Testis (tissue), 5 donors: Measurements from ENCODE around the gene RHOB. TPM values are rescaled to one million over a fixed set of nuclear protein-coding genes. Genes with fewer than 3 reads are reported as not detected.

Experiments used
- DNase-seq: peaks from one replicate; pipeline ENCODE4 v3.0.0-alpha.2; 2019
- H3K27ac ChIP-seq, 2 donors: fragments of 200-600 bp; sonication (generic); one replicate each; pipeline ENCODE4 v1.5.1; 2019
- H3K27me3 ChIP-seq: fragments of 200-600 bp; sonication (generic); one replicate; pipeline ENCODE4 v1.5.1; 2019
- H3K36me3 ChIP-seq: fragments of 200-600 bp; sonication (generic); one replicate; pipeline ENCODE4 v1.5.1; 2017; ENCODE audit warnings: low read depth; ENCODE audit errors: missing control alignments
- H3K4me1 ChIP-seq: fragments of 200-600 bp; sonication (generic); one replicate; pipeline ENCODE4 v1.5.1; 2019
- H3K4me3 ChIP-seq, 2 donors: fragments of 200-600 bp; sonication (generic); one replicate each; pipeline ENCODE4 v1.5.1; 2017 to 2019
- H3K9me3 ChIP-seq: fragments of 200-600 bp; sonication (generic); one replicate; pipeline ENCODE4 v1.5.1; 2017
- POLR2A ChIP-seq: fragments of 450-650 bp; IDR thresholded peaks from one replicate; pipeline ENCODE4 v1.6.1; 2017; ENCODE audit warnings: antibody characterized with exemption, mild to moderate bottlenecking, moderate library complexity
- WGBS, 2 donors: methylation state at CpG; one replicate each; pipeline ENCODE4 v1.1.5; 2018; 5-methylcytosine and 5-hydroxymethylcytosine counted together
- intact Hi-C: fragments of 100-400 bp; cut with DNase I; formaldehyde crosslinking; loops from one replicate; pipeline ENCODE4 v1.15.1; 2023; ENCODE audit warnings: low total_unique reads
- long read RNA-seq, 2 donors: transcript quantifications; one replicate each; lab custom pipeline, GENCODE V29; 2026
- polyA plus RNA-seq: library from polyadenylated mRNA; stranded (reverse); fragments of 350-450 nt; fragmentation: Illumina TruSeq; extraction: RNeasy Lipid Tissue Mini Kit (QIAGEN cat#74804); gene quantifications from one replicate; pipeline ENCODE4 v1.2.3, GENCODE V29; 2014; ENCODE audit warnings: low read depth, low replicate concordance; ENCODE audit not compliant: insufficient read depth
- total RNA-seq, 2 donors: library from RNA; depleted of rRNA; stranded (reverse); fragments of >200 nt; gene quantifications; one replicate each; pipeline ENCODE4 v1.2.3, GENCODE V29; 2016
- TF ChIP-seq, protein P1 (sequence below), 3 experiments: fragments of 450-650 bp in 2 of 3; fragments of 200-600 bp in 1 of 3; sonication (generic) in 1 of 3; IDR thresholded peaks; one replicate each; pipeline ENCODE4 v1.5.1; 2016 to 2019; ENCODE audit warnings: antibody characterized with exemption in 3 of 3, mild to moderate bottlenecking in 2 of 3, moderate library complexity in 1 of 3

RHOB gene
- 100 to 1,000 TPM; 186 to 244 TPM for total RNA-seq
- 86.3 TPM for polyA plus RNA-seq
- long read RNA-seq, donor 1, transcript RHOB-201 (1 exons, 2,372 nt), result major isoform, 391 of 391 reads
- long read RNA-seq, donor 1, partial matches to known transcripts, result 0 of 391 reads
- long read RNA-seq, donor 1, other reads (novel, unspliced or antisense), result 0 of 391 reads
- long read RNA-seq, donor 2, transcript RHOB-201 (1 exons, 2,372 nt), result major isoform, 236 of 236 reads
- long read RNA-seq, donor 2, partial matches to known transcripts, result 0 of 236 reads
- long read RNA-seq, donor 2, other reads (novel, unspliced or antisense), result 0 of 236 reads

DNA sequence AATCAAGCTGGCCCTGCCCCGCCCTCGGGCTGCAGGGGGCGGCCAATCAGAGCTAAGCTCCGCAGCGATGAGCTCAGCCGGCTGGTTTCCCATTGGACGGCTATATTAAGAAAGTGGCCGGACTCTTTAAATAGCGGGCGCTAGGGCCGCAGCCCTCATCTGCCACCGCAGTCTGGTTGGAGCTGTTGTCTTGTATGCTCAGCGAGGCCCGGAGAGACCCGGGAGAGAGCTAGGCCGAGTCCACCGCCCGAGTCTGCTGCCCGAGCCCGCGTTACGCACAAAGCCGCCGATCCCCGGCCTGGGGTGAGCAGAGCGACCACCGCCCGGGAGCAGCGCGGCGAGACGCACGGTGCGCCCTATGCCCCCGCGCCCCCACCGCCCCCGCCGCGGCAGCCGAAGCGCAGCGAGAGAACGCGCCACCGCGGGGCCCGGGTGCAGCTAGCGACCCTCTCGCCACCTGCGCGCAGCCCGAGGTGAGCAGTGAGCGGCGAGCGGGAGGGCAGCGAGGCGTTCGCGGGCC, at the start of gene RHOB:
RHOB (plus strand) TSS at position 158 of the 520 bp plus-strand sequence. CDS start 392 bp downstream, outside the sequence.
- Histone ChIP-seq H3K4me1 (peaks cover 8% of the 10 kb centered on the region), H3K27me3 (no peaks in the 10 kb centered on the region), H3K27ac (peak within 1 kb of the TSS; percentile 97 to 99), H3K36me3 (no peaks in the 10 kb centered on the region), H3K9me3 (no peaks in the 10 kb centered on the region), H3K4me3 (peak within 1 kb of the TSS; percentile 89 to 92)
- DNase-seq, result peak; percentile 99
- intact Hi-C loops, result loop anchor here (5.0 kb wide), 2 partner anchors 165 to 190 kb away; no protein-coding TSS in a partner anchor
- TF ChIP-seq, protein P1, sequence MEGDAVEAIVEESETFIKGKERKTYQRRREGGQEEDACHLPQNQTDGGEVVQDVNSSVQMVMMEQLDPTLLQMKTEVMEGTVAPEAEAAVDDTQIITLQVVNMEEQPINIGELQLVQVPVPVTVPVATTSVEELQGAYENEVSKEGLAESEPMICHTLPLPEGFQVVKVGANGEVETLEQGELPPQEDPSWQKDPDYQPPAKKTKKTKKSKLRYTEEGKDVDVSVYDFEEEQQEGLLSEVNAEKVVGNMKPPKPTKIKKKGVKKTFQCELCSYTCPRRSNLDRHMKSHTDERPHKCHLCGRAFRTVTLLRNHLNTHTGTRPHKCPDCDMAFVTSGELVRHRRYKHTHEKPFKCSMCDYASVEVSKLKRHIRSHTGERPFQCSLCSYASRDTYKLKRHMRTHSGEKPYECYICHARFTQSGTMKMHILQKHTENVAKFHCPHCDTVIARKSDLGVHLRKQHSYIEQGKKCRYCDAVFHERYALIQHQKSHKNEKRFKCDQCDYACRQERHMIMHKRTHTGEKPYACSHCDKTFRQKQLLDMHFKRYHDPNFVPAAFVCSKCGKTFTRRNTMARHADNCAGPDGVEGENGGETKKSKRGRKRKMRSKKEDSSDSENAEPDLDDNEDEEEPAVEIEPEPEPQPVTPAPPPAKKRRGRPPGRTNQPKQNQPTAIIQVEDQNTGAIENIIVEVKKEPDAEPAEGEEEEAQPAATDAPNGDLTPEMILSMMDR (IDR thresholded peaks at IDR 0.05), result peak in 2 of 3 experiments; percentile 7 to 11
- peak; percentile 96 for TF ChIP-seq POLR2A
- WGBS, 2 donors, result 0% methylated on average over 24 of the region's 60 CpGs; no CpG with 5 or more reads in 1 of the 2 donors

DNA sequence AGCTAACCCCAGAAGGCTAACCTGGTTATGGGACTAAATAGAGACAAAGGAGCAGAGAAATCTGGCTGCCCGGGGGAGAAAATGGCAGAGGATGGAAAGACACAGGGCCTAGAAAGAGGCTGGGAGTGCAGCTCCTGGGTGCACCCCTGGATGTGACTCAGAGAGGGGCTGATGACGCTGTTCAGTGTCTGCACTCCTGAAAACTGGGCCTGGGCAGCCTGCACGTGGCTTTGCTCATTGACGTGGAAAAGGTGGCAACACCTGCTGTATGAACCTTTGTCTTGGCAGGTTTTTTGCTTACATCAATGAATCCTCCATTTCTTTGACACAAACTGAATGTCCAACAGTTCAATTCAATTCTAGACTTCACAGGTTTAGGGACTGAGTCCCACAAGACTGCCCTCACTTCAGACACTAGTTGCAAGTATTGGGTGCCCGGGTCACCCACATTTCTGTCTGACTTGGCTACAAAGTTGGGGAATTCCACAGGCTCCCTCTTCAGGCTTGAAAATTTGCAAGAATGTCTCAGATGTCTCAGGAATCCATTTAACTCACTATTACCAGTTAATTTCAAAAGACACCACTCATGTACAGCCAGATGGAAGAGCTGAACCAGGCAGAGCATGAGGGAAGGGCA, 48.9 kb upstream of the RHOB start:
- WGBS, 2 donors, result 89 to 90% methylated on average over 5 of the region's 5 CpGs
- Histone ChIP-seq H3K4me3 (no peak overlapping the region), H3K27me3 (no peaks in the 10 kb centered on the region), H3K9me3 (no peaks in the 10 kb centered on the region), H3K36me3 (no peaks in the 10 kb centered on the region), H3K27ac (no peak overlapping the region), H3K4me1 (no peaks in the 10 kb centered on the region)
- DNase-seq, result no peak
- no peak for TF ChIP-seq POLR2A
- TF ChIP-seq, protein P1 (IDR thresholded peaks at IDR 0.05), result no peak
- intact Hi-C loops, result no loop called here

DNA sequence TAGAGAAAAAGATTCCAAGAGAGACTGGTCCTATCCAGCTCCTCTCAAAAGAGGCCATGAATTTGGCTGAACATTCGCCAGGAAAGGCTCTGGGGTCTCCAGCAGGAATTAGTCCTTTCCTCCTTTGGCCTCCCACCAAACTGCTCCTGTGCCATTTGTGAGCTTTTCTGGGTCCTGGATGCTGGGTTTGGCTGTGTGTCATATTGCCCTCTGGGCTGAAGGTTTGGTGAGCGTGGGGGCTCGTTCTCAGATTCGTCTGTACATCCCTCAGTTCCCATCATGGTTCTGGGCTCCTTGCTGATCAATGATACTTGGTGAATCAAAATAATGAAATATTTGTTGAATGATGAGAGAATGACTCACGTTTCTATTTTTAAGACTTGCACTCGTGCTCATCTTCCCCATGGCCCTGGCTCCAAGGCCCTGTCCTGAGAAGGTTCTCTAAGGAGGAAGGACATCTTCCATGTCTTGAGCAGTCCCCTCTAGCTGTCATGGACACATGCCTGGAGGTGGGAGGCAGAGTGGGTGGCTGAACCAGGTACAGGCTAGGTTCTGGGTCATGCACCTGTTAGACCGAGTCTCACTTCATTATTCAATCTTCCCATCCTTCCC, 47.8 kb upstream of the RHOB start:
- Histone ChIP-seq H3K36me3 (no peaks in the 10 kb centered on the region), H3K27me3 (no peaks in the 10 kb centered on the region), H3K27ac (no peak overlapping the region), H3K9me3 (no peaks in the 10 kb centered on the region), H3K4me3 (no peak overlapping the region), H3K4me1 (no peaks in the 10 kb centered on the region)
- TF ChIP-seq, protein P1 (IDR thresholded peaks at IDR 0.05), result no peak
- TF ChIP-seq POLR2A, result no peak
- 68 to 69% methylated on average over 7 of the region's 7 CpGs for WGBS, 2 donors
- intact Hi-C loops, result no loop called here
- DNase-seq, result no peak

DNA sequence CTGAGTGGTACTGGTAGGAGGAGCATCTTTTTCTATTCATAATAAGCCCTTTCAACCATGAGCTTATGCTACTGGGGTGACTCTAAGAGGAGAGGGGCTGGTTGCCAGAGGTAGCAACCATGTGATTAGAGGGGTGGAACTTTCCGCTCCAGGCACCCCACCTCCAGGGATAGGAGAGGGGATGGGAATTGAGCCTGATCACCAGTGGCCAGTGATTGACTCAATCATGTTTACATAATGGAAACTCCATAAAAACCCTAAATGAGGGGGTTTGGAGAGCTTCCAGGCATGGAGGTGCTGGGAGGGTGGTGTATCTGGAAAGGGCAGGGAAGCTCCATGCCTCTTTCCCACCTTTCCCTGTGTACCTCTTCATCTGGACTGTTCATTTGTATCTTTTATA, 46.6 kb upstream of the RHOB start:
- intact Hi-C loops, result no loop called here
- no peak for DNase-seq
- no peaks in the 10 kb centered on the region for H3K36me3 ChIP-seq
- no peak overlapping the region for H3K4me3 ChIP-seq
- H3K27ac ChIP-seq, result no peak overlapping the region
- no peaks in the 10 kb centered on the region for H3K4me1 ChIP-seq
- TF ChIP-seq, protein P1 (IDR thresholded peaks at IDR 0.05), result no peak
- TF ChIP-seq POLR2A, result no peak
- no peaks in the 10 kb centered on the region for H3K27me3 ChIP-seq
- H3K9me3 ChIP-seq, result no peaks in the 10 kb centered on the region
- 84% methylated on average over 1 of the region's 1 CpG; no CpG with 5 or more reads in 1 of the 2 donors for WGBS, 2 donors
